GM20000 (cell line): Measurements from ENCODE around the gene SPRR2D.

ENCODE experiments used
- DNase-seq: peaks from one replicate; pipeline ENCODE4 v3.0.0; 2012; ENCODE audit warnings: low spot score
- TF ChIP-seq, protein P1 (sequence below): IDR thresholded peaks from 2 replicates; pipeline ENCODE4 v1.5.1; 2012; ENCODE audit warnings: mild to moderate bottlenecking, control low read depth; ENCODE audit errors: extremely low read depth, missing control alignments

SPRR2D gene

DNA sequence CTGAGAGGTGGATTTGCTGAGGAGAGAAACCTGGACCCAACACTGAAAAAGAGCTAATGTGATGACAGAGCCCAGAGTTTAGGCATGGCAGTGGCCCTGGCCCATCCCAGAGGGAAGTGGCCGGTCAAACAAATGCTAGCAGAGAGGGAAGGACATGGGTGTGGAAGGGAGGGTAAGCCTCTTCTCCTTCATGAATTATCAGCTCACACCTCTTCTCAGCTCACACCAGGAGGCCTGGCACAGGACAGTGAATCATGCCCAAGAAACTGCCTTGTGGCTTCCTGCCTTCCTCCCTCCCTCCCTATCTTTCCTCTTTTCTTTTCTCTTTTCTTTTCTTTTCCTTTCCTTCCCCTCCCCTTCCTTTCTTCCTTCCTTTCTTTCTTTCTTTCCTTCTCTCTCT is 40.6 kb downstream of the SPRR2D start:
- no peak for DNase-seq
- TF ChIP-seq, protein P1, sequence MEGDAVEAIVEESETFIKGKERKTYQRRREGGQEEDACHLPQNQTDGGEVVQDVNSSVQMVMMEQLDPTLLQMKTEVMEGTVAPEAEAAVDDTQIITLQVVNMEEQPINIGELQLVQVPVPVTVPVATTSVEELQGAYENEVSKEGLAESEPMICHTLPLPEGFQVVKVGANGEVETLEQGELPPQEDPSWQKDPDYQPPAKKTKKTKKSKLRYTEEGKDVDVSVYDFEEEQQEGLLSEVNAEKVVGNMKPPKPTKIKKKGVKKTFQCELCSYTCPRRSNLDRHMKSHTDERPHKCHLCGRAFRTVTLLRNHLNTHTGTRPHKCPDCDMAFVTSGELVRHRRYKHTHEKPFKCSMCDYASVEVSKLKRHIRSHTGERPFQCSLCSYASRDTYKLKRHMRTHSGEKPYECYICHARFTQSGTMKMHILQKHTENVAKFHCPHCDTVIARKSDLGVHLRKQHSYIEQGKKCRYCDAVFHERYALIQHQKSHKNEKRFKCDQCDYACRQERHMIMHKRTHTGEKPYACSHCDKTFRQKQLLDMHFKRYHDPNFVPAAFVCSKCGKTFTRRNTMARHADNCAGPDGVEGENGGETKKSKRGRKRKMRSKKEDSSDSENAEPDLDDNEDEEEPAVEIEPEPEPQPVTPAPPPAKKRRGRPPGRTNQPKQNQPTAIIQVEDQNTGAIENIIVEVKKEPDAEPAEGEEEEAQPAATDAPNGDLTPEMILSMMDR: no peak

DNA sequence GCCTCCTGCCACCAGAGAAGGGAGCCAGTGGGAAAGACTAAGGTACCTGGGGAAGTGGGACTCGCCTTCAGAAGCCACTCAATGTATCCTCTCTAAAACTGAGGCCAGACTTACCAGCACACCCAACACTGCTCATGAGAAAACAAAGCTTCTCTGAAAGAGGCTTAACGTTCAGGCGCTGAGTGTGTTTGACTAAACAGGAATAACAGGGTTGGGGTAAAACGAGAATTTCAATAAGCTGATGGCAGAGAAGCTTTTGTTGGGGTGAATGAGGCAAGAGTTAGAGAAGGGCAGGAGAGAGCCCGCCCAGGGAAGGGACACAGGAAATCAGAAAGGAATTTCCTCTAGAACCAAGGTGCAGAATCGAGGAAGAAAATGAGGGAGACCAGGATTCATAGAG is 41.1 kb downstream of the SPRR2D start:
- no peak for DNase-seq
- TF ChIP-seq, protein P1: no peak

DNA sequence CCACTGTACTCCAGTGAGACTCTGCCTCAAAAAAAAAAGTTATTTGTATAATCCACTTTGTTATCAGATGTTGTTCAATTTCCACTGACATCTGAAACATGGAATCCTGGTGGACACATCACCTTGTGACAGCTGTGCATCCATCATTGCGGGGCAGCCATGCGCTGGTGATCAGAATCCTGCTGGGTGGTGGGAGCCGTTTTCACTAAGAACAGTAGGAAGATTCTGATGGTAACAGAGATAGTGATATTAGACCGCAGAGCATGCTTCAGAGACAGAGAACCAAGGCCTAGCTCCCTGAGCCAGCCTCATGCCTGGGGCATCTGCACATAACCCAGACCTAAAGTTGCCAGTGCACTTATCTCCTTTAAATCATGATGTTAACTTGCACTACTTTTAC is 42.4 kb downstream of the SPRR2D start:
- no peak for DNase-seq
- TF ChIP-seq, protein P1: no peak

DNA sequence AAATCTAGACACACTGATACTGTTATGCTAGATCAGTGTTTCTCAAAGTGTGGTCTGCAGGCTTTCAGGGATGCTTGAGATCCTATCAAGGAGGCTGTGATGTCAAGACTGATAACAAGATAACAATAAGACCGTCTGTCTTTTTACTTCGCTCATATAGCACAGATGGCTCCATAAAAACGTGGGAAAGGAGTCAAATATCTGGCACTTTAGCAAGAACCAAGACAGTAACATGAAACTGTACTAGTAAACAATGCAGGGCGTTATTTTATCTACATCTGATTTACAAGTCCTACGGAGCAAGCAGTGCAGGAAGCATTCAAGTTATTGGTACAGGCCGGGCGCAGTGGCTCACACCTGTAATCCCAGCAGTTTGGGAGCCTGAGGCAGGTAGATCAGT is 43.0 kb downstream of the SPRR2D start:
- TF ChIP-seq, protein P1: no peak
- DNase-seq: no peak

DNA sequence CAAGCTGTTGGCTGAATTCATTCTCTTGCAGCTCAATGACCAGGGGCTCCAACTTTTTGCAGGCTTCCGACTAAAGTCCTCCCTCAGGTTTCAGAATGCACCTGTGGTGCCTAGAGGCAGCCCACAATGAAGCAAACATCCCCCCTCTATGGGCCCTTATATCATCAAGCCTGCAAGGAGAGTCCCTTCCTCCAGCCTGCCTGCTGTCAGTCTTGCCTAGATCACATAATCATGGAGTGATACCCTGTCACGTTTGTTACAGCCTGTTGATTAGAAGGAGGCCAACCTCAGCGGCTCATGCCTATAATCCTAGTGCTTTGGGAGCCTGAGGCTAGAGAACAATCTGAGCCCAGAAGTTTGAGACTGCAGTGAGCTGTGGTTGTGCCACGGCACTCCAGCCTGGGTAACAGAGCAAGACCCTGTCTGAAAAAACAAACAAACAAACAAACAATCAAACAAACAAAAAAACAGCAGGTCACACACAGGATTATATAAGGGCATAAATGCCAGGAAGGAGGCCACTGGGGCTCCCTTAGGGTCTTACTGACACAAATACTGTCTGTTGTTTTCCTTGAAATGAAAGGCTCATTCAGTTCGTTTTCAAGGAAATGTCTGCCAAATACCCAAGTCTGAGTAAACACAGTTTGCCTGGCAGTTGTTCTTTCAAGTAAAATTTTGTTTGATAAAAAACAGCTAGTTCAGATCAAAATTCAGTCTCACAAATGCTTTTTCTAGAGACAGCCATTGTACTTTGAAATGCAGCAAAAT is 44.1 kb downstream of the SPRR2D start:
- TF ChIP-seq, protein P1: no peak
- DNase-seq: no peak

DNA sequence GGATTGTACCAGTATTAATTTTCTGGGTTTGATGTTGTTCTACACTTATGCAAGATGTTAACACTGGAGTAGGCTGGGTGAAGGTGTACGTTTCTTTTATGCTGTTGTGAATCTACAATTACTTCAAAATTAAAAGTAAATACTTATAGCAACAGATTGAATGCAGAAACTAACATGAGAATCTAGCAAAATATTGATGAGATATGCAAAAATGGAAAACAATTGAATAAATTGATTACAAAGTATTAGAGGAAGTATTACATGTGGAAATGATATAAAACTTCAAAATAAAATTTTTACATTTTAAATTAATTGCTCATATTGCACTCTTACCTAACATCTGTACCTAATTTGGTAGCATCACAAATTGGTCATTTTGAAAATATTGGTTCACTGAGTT is 45.1 kb downstream of the SPRR2D start:
- TF ChIP-seq, protein P1: no peak
- DNase-seq: no peak

DNA sequence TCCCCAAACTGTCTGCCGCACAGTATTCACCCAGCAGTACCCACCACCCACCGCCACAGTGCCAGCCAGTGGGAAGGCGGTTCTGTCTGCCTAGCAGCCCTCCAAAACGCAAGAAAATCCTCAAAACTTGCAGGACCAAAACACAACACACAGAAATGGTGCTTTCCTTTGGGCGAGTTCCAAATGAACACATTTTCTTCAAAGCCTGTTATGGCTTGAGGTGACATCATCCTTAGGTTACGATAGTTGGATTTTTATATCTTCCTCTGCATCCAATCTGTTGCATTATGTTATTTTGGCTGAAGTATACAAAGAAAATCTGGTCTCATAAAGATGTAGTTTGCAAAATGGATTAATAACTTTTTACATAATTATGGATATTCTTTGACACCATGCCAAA is 47.7 kb downstream of the SPRR2D start:
- TF ChIP-seq, protein P1: no peak
- DNase-seq: no peak
